ENCODE results near the gene PRAC2.

PRAC2 gene

GRCh38 chr17:48723423-48724250 lies 652 bp downstream of the PRAC2 start:
- Histone ChIP-seq H3K9ac (ENCODE audit: low read depth, low read length, poor library complexity) (no peak overlapping the region), H2AFZ (ENCODE audit: low read length) (peak overlapping the region; percentile 40), H3K4ac (ENCODE audit: low read length) (no peak overlapping the region), H3K23ac (ENCODE audit: low read depth, low read length, poor library complexity) (no peak overlapping the region), H3K27me3 (ENCODE audit: control insufficient read depth in 3 of 3, insufficient read depth in 3 of 3, low read depth in 1 of 3, low read length in 3 of 3) (peaks cover 77 to 100% (median 100%) of the 10 kb centered on the region in 3 experiments), H3K4me3 (ENCODE audit: low read length in 2 of 2) (no peak overlapping the region), H4K8ac (ENCODE audit: low read depth, low read length) (no peak overlapping the region), H2BK12ac (ENCODE audit: low read length) (no peak overlapping the region), H3K18ac (ENCODE audit: low read length) (no peak overlapping the region), H2AK5ac (ENCODE audit: low read depth, low read length) (no peak overlapping the region), H3K4me1 (ENCODE audit: control insufficient read depth in 2 of 2, insufficient read depth in 1 of 2, low read depth in 1 of 2, low read length in 2 of 2) (no peaks in the 10 kb centered on the region), H3K27ac (replicated peaks; ENCODE audit: low read length) (no peak overlapping the region), H4K91ac (ENCODE audit: low read depth, low read length, poor library complexity) (no peak overlapping the region), H2BK120ac (ENCODE audit: low read depth, low read length) (no peak overlapping the region), H3K79me1 (ENCODE audit: low read depth, low read length) (no peaks in the 10 kb centered on the region), H2BK15ac (ENCODE audit: low read length) (no peak overlapping the region), H3K14ac (ENCODE audit: low read length) (no peak overlapping the region), H3K4me2 (ENCODE audit: insufficient read depth, low read length, poor library complexity, severe bottlenecking) (no peak overlapping the region), H2BK5ac (ENCODE audit: low read length) (no peak overlapping the region), H3K36me3 (replicated peaks in 1 of 2; ENCODE audit: control insufficient read depth in 2 of 2, insufficient read depth in 2 of 2, low read length in 2 of 2) (no peaks in the 10 kb centered on the region), H3K9me3 (replicated peaks in 1 of 2; ENCODE audit: control insufficient read depth in 2 of 2, insufficient read depth in 1 of 2, low read depth in 1 of 2, low read length in 2 of 2) (peaks cover 0 to 15% of the 10 kb centered on the region in 2 donors)
- no peak for DNase-seq (ENCODE audit: low spot score)
- no CpG with 5 or more reads among the region's 42 CpGs for WGBS, 2 donors (ENCODE audit: extremely low coverage in 2 of 2, insufficient read length in 2 of 2, insufficient replicate concordance in 1 of 2)

DNA sequence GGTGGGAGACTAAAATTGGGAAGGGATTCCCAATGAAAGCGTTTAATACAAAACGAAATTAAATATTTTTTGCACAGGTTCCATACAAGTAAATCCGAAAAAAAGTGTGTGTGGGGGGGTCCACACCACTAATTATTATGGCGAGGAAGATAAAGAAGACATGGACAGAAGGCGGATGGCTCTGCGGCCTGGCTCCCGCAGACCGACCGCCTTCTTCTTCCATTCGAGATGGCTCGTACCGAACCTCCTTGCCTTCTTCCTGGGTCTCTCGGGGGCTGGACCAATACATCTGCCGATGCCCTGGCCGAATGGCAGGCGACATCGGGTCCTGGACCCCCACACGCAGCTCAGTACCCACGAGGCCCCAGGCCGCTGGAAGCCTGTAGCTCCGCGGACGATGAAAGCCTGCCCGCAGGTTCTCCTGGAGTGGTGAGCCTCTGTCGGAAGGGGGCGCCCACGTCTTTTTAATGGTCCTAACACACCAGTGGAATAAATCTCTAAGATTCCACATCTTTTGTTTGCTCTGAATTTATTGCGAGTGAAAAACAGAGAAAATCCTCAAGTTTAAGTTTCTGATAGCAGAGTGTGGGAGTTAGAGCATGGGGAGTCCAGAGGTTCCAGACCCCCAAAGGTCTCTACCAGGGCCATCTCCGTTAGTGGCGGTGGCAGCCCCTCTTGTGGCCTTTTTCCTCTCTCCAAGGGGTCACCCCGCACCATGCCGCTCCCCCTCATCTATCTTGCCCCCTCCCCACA lies 1.4 kb downstream of the PRAC2 start:
- H3K18ac ChIP-seq (ENCODE audit: low read length), result peak overlapping the region; percentile 49
- no CpG with 5 or more reads among the region's 32 CpGs for WGBS, 2 donors (ENCODE audit: extremely low coverage in 2 of 2, insufficient read length in 2 of 2, insufficient replicate concordance in 1 of 2)
- no peak overlapping the region for H2AK5ac ChIP-seq (ENCODE audit: low read depth, low read length)
- no peaks in the 10 kb centered on the region for H3K4me1 ChIP-seq (ENCODE audit: control insufficient read depth in 2 of 2, insufficient read depth in 1 of 2, low read depth in 1 of 2, low read length in 2 of 2)
- no peak overlapping the region for H2BK15ac ChIP-seq (ENCODE audit: low read length)
- H3K9ac ChIP-seq (ENCODE audit: low read depth, low read length, poor library complexity), result no peak overlapping the region
- DNase-seq (ENCODE audit: low spot score), result peak; percentile 79
- peaks cover 0 to 15% of the 10 kb centered on the region in 2 donors for H3K9me3 ChIP-seq (replicated peaks in 1 of 2; ENCODE audit: control insufficient read depth in 2 of 2, insufficient read depth in 1 of 2, low read depth in 1 of 2, low read length in 2 of 2)
- H3K4ac ChIP-seq (ENCODE audit: low read length), result no peak overlapping the region
- H2BK5ac ChIP-seq (ENCODE audit: low read length), result no peak overlapping the region
- H2AFZ ChIP-seq (ENCODE audit: low read length), result peak overlapping the region; percentile 75
- H3K23ac ChIP-seq (ENCODE audit: low read depth, low read length, poor library complexity), result no peak overlapping the region
- H4K8ac ChIP-seq (ENCODE audit: low read depth, low read length), result no peak overlapping the region
- H4K91ac ChIP-seq (ENCODE audit: low read depth, low read length, poor library complexity), result no peak overlapping the region
- H3K4me2 ChIP-seq (ENCODE audit: insufficient read depth, low read length, poor library complexity, severe bottlenecking), result no peak overlapping the region
- H3K36me3 ChIP-seq (replicated peaks in 1 of 2; ENCODE audit: control insufficient read depth in 2 of 2, insufficient read depth in 2 of 2, low read length in 2 of 2), result no peaks in the 10 kb centered on the region
- peaks cover 77 to 100% (median 100%) of the 10 kb centered on the region in 3 experiments for H3K27me3 ChIP-seq (ENCODE audit: control insufficient read depth in 3 of 3, insufficient read depth in 3 of 3, low read depth in 1 of 3, low read length in 3 of 3)
- H2BK12ac ChIP-seq (ENCODE audit: low read length), result no peak overlapping the region
- H3K14ac ChIP-seq (ENCODE audit: low read length), result no peak overlapping the region
- no peak overlapping the region for H2BK120ac ChIP-seq (ENCODE audit: low read depth, low read length)
- H3K4me3 ChIP-seq (ENCODE audit: low read length in 2 of 2), result no peak overlapping the region
- no peak overlapping the region for H3K27ac ChIP-seq (replicated peaks; ENCODE audit: low read length)
- H3K79me1 ChIP-seq (ENCODE audit: low read depth, low read length), result no peaks in the 10 kb centered on the region

DNA sequence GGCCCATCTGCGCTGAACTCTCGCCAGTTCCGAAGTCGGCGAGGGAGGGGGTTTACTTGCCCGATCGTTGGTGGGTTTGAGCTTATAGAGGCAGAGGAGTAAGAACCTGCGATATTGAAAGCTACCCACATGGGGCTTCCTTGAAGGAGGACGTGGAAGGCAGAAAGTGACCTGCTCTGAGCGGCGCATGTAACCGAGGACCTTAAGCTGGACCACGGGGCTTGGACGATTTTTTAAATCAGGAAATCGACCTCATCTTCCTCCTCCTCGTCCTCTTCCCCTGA lies 2.0 kb downstream of the PRAC2 start:
- no peak overlapping the region for H3K9ac ChIP-seq (ENCODE audit: low read depth, low read length, poor library complexity)
- peaks cover 79 to 100% (median 100%) of the 10 kb centered on the region in 3 experiments for H3K27me3 ChIP-seq (ENCODE audit: control insufficient read depth in 3 of 3, insufficient read depth in 3 of 3, low read depth in 1 of 3, low read length in 3 of 3)
- H2BK120ac ChIP-seq (ENCODE audit: low read depth, low read length), result no peak overlapping the region
- H3K14ac ChIP-seq (ENCODE audit: low read length), result no peak overlapping the region
- H2AFZ ChIP-seq (ENCODE audit: low read length), result no peak overlapping the region
- H4K91ac ChIP-seq (ENCODE audit: low read depth, low read length, poor library complexity), result no peak overlapping the region
- H2BK5ac ChIP-seq (ENCODE audit: low read length), result no peak overlapping the region
- H2BK15ac ChIP-seq (ENCODE audit: low read length), result no peak overlapping the region
- H3K27ac ChIP-seq (replicated peaks; ENCODE audit: low read length), result no peak overlapping the region
- H3K23ac ChIP-seq (ENCODE audit: low read depth, low read length, poor library complexity), result no peak overlapping the region
- H3K36me3 ChIP-seq (replicated peaks in 1 of 2; ENCODE audit: control insufficient read depth in 2 of 2, insufficient read depth in 2 of 2, low read length in 2 of 2), result no peaks in the 10 kb centered on the region
- no CpG with 5 or more reads among the region's 16 CpGs for WGBS, 2 donors (ENCODE audit: extremely low coverage in 2 of 2, insufficient read length in 2 of 2, insufficient replicate concordance in 1 of 2)
- no peak overlapping the region for H3K4ac ChIP-seq (ENCODE audit: low read length)
- no peak overlapping the region for H2AK5ac ChIP-seq (ENCODE audit: low read depth, low read length)
- no peak for DNase-seq (ENCODE audit: low spot score)
- H3K4me1 ChIP-seq (ENCODE audit: control insufficient read depth in 2 of 2, insufficient read depth in 1 of 2, low read depth in 1 of 2, low read length in 2 of 2), result no peaks in the 10 kb centered on the region
- no peak overlapping the region for H3K4me3 ChIP-seq (ENCODE audit: low read length in 2 of 2)
- H3K18ac ChIP-seq (ENCODE audit: low read length), result peak overlapping the region; percentile 49
- H3K9me3 ChIP-seq (replicated peaks in 1 of 2; ENCODE audit: control insufficient read depth in 2 of 2, insufficient read depth in 1 of 2, low read depth in 1 of 2, low read length in 2 of 2), result peaks cover 0 to 15% of the 10 kb centered on the region in 2 donors
- H4K8ac ChIP-seq (ENCODE audit: low read depth, low read length), result no peak overlapping the region
- no peak overlapping the region for H2BK12ac ChIP-seq (ENCODE audit: low read length)
- H3K4me2 ChIP-seq (ENCODE audit: insufficient read depth, low read length, poor library complexity, severe bottlenecking), result no peak overlapping the region
- H3K79me1 ChIP-seq (ENCODE audit: low read depth, low read length), result no peaks in the 10 kb centered on the region
